Suprapubic skin (tissue), 4 donors: ENCODE results near the gene TASP1. TPM values are rescaled to one million over a fixed set of nuclear protein-coding genes. Genes with fewer than 3 reads are reported as not detected.

Source experiments
- DNase-seq, 2 donors: peaks; one replicate each; pipeline ENCODE4 v3.0.0-alpha.2; 2019; ENCODE audit warnings: low spot score in 2 of 2
- H3K27ac ChIP-seq: fragments of 200-600 bp; sonication (generic); one replicate; pipeline ENCODE4 v1.5.1; 2019
- H3K27me3 ChIP-seq: fragments of 200-600 bp; sonication (generic); one replicate; pipeline ENCODE4 v1.5.1; 2019
- H3K36me3 ChIP-seq: fragments of 200-600 bp; sonication (generic); one replicate; pipeline ENCODE4 v1.5.1; 2019
- H3K4me1 ChIP-seq: fragments of 200-600 bp; sonication (generic); one replicate; pipeline ENCODE4 v1.5.1; 2019
- H3K4me3 ChIP-seq: fragments of 200-600 bp; sonication (generic); one replicate; pipeline ENCODE4 v1.5.1; 2019; ENCODE audit warnings: mild to moderate bottlenecking
- H3K9me3 ChIP-seq: fragments of 200-600 bp; sonication (generic); one replicate; pipeline ENCODE4 v1.5.1; 2019
- CTCF ChIP-seq, 2 donors: fragments of 200-600 bp in 1 of 2; fragments of 450-650 bp in 1 of 2; sonication (generic) in 1 of 2; IDR thresholded peaks; one replicate each; pipeline ENCODE4 v1.5.1; 2016 to 2019; ENCODE audit warnings: antibody characterized with exemption in 2 of 2, mild to moderate bottlenecking in 1 of 2, moderate library complexity in 1 of 2
- EP300 ChIP-seq: sonication (generic); formaldehyde crosslinking; IDR thresholded peaks from one replicate; pipeline ENCODE4 v1.6.1; 2017; ENCODE audit warnings: antibody characterized with exemption
- POLR2A ChIP-seq, 2 donors: fragments of 450-650 bp; IDR thresholded peaks; one replicate each; pipeline ENCODE4 v1.6.1; 2017; ENCODE audit warnings: antibody characterized with exemption in 2 of 2, mild to moderate bottlenecking in 2 of 2, moderate library complexity in 2 of 2
- POLR2AphosphoS5 ChIP-seq, 3 donors: sonication (generic); formaldehyde crosslinking; IDR thresholded peaks; one replicate each; pipeline ENCODE4 v1.6.1; 2017; ENCODE audit warnings: antibody characterized with exemption in 3 of 3
- WGBS: methylation state at CpG from one replicate; pipeline ENCODE4 v1.1.5; 2018; 5-methylcytosine and 5-hydroxymethylcytosine counted together
- total RNA-seq, 4 donors: library from RNA; depleted of rRNA; stranded (reverse); fragments of >200 nt; gene quantifications; one replicate each; pipeline ENCODE4 v1.1.0, GENCODE V29; 2016

Gene TASP1
- total RNA-seq, 4 donors from 2014 or later = 8.2 to 25.6 (median 9.9) TPM

- H3K27ac ChIP-seq = no peak overlapping the region
- no peaks in the 10 kb centered on the region for H3K4me1 ChIP-seq
- DNase-seq = no peak
- no peak for TF ChIP-seq CTCF (IDR thresholded peaks at IDR 0.05)
- TF ChIP-seq POLR2A (IDR thresholded peaks at IDR 0.05) = no peak
- no peak for TF ChIP-seq EP300
- TF ChIP-seq POLR2AphosphoS5 (IDR thresholded peaks at IDR 0.05) = no peak
- H3K27me3 ChIP-seq = no peaks in the 10 kb centered on the region
- H3K36me3 ChIP-seq = peaks cover 15% of the 10 kb centered on the region
- no peaks in the 10 kb centered on the region for H3K9me3 ChIP-seq
- WGBS = 66% methylated on average over 3 of the region's 3 CpGs
- no peak overlapping the region for H3K4me3 ChIP-seq
Measured at GRCh38 chr20:13567663-13568062, 71.1 kb downstream of the TASP1 start.

GRCh38 chr20:13563854-13564253, 74.9 kb downstream of the TASP1 start:
- DNase-seq = no peak
- Histone ChIP-seq H3K4me1 (no peaks in the 10 kb centered on the region), H3K36me3 (peaks cover 8% of the 10 kb centered on the region), H3K4me3 (no peak overlapping the region), H3K9me3 (no peaks in the 10 kb centered on the region), H3K27me3 (no peaks in the 10 kb centered on the region), H3K27ac (no peak overlapping the region)
- 90% methylated on average over 1 of the region's 1 CpG for WGBS
- TF ChIP-seq CTCF (IDR thresholded peaks at IDR 0.05) (no peak), EP300 (no peak), POLR2AphosphoS5 (IDR thresholded peaks at IDR 0.05) (no peak), POLR2A (IDR thresholded peaks at IDR 0.05) (no peak)

- H3K27ac ChIP-seq = no peak overlapping the region
- no peak for TF ChIP-seq CTCF (IDR thresholded peaks at IDR 0.05)
- TF ChIP-seq POLR2A (IDR thresholded peaks at IDR 0.05) = no peak
- no peak for TF ChIP-seq EP300
- no peak for TF ChIP-seq POLR2AphosphoS5 (IDR thresholded peaks at IDR 0.05)
- 84% methylated on average over 1 of the region's 1 CpG for WGBS
Measured at GRCh38 chr20:13554706-13555105, 84.0 kb downstream of the TASP1 start.

GRCh38 chr20:13554076-13554475, 84.7 kb downstream of the TASP1 start:
- H3K36me3 ChIP-seq = peaks cover 5% of the 10 kb centered on the region
- H3K4me1 ChIP-seq = no peaks in the 10 kb centered on the region
- WGBS = 80% methylated on average over 3 of the region's 3 CpGs
- no peak for DNase-seq
- H3K27ac ChIP-seq = no peak overlapping the region
- no peak overlapping the region for H3K4me3 ChIP-seq
- no peaks in the 10 kb centered on the region for H3K9me3 ChIP-seq
- no peak for TF ChIP-seq POLR2A (IDR thresholded peaks at IDR 0.05)
- no peak for TF ChIP-seq EP300
- no peak for TF ChIP-seq POLR2AphosphoS5 (IDR thresholded peaks at IDR 0.05)
- TF ChIP-seq CTCF (IDR thresholded peaks at IDR 0.05) = no peak
- no peaks in the 10 kb centered on the region for H3K27me3 ChIP-seq

More at GRCh38 chr20:13554706-13555105, 84.0 kb downstream of the TASP1 start:
- no peak overlapping the region for H3K4me3 ChIP-seq
- H3K9me3 ChIP-seq = no peaks in the 10 kb centered on the region
- no peak for DNase-seq
- no peaks in the 10 kb centered on the region for H3K27me3 ChIP-seq
- no peaks in the 10 kb centered on the region for H3K4me1 ChIP-seq
- H3K36me3 ChIP-seq = peaks cover 5% of the 10 kb centered on the region

- no peak overlapping the region for H3K27ac ChIP-seq
- 88% methylated on average over 5 of the region's 5 CpGs for WGBS
- H3K4me3 ChIP-seq = no peak overlapping the region
- H3K9me3 ChIP-seq = no peaks in the 10 kb centered on the region
- H3K36me3 ChIP-seq = no peaks in the 10 kb centered on the region
- DNase-seq = no peak
- H3K4me1 ChIP-seq = no peaks in the 10 kb centered on the region
- no peaks in the 10 kb centered on the region for H3K27me3 ChIP-seq
- TF ChIP-seq EP300 = no peak
- no peak for TF ChIP-seq POLR2AphosphoS5 (IDR thresholded peaks at IDR 0.05)
- TF ChIP-seq POLR2A (IDR thresholded peaks at IDR 0.05) = no peak
- no peak for TF ChIP-seq CTCF (IDR thresholded peaks at IDR 0.05)
Measured at GRCh38 chr20:13552061-13552460, 86.7 kb downstream of the TASP1 start.
